GM21619 (cell line): ENCODE measurements around the gene MICAL1.
A peak's percentile ranks its signal among the peaks of the same experiment; 100 is the strongest.

Source experiments
- ATAC-seq: cut with Tn5 transposase; IDR thresholded peaks from one replicate; pipeline ENCODE4 v1.9.1; 2021; ENCODE audit not compliant: unreplicated experiment

MICAL1 gene

DNA sequence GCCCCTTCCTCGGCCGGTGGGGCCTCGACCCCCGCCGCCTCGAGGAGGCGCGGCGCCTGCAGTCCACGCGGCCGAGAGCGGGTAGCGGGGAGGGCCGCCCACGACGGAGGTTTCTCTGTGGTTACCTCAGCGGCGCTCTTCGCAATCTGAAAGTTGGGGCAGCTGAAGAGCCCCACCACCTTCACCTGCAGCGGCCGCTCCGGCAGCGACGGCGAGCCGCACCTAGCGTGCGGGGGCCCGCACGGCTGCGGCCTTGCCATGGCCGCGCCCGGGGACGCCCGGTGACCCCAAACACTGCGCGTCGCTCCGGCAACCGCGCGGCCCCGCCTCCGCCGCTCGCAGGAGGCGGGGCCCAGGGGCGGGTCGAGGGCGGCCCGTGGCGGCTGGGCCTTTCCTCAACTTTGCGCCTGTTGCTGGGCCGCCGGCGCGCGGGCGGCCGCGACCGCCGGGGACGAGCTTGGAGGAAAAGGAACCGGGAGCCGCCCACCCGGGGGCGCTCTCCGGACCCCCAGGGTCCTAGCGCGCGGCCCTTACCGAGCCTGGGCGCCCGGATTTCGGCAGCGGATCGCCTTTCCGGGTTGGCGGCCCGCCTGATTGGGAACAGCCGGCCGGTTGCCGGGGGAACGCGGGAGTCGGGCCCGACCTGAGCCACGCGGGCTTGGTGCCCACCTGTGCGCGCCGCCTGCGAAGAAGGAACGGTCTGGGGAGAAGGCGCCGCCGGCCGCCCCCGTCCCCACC lies 15.1 kb downstream of the MICAL1 start, which contains the start of the genes PPIL6 and SMPD2:
Gene PPIL6 (minus strand): TSS at position 298 of the 738 bp plus-strand sequence. CDS start 38 bp downstream, at position 260.
Gene SMPD2 (plus strand): TSS at position 394 of the 738 bp plus-strand sequence. CDS start 398 bp downstream, outside the sequence.
- peak; percentile 88 for ATAC-seq

- no peak for ATAC-seq
These were observed 19.5 kb downstream of the MICAL1 start for GRCh38 chr6:109436041-109436440.

DNA sequence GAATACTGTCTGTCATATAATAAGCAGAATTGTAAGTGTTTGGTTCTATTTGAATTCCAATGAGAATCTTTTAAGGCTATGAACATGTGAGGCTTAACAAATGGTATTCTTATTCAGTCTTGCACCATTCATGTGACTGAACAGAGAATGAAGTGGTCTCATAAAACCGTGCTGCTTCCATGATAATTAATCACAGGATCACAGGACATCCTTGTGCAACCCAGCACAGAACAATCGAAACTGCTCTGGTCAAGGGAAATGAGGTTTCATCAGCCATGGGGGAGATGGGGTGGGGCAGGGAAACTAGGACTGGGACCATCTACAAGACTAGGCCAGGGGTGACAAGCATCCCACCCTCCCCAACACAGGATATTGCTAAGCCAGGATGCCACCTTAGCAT lies 21.1 kb downstream of the MICAL1 start:
- no peak for ATAC-seq

GRCh38 chr6:109429496-109429895 lies 26.1 kb downstream of the MICAL1 start:
- ATAC-seq: no peak

DNA sequence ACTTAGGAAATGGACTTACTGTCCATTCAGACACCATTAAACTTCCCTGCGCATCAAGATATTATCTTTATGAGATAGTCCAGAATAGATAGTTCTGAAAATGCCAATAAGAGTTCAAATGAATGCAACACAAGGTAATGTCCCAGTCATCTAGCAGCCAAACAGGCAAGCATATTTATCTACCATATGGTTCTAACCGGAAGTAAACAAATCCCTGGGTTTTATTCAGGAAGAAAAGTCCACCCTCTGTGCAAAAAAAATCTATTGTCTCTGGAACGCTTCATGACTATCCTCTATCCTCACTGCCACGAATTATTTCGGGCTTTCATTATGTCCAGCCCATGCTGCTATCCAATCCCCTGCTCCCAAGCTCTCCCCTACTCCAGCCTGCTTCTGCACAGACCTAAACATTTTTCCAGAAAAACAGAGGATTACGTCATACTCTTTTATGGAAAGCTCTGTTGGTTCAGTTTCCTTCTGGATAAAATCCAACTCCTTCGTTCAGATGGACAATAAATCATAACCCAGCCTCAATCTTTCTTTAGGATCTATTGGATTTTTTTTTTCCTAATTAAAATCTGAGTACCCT lies 26.6 kb downstream of the MICAL1 start:
- no peak for ATAC-seq

DNA sequence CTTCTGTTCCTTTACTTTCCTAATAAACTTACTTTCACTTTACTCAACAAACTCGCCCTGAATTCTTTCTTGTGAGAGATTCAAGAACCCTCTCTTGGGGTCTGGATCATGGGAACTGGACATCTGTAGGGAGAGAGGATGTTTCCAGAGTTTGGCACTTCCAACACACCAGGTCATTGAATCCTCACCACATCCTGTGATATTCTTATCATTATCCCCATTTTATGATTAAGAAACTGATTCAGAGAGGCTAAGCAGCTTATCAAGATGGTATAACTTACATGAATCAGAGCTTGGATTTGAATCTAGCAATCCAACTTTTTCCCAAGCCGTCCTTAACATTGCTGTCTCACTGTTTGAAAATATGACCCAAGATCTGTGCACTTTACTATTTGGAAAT lies 30.6 kb downstream of the MICAL1 start:
- no peak for ATAC-seq

DNA sequence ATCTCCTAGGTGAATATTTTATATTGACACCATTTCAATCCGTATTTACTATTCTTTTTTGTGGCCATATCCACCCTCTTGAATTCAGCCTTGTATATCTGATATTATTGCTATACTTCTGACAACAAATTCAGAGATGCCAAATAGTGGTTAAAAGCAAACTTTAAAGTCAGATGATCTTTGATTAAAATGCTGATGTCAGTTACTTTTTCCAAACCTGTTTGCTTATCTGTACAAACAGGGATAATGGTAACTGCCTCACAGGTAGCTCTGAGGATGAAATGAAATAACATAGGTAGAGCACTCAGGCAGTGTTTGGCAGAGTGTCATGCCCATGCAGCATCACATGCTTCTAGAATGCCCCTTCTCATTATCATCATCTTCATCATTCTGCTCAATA lies 34.4 kb downstream of the MICAL1 start:
- no peak for ATAC-seq

- ATAC-seq: no peak
These were observed 34.8 kb downstream of the MICAL1 start for GRCh38 chr6:109420751-109421150.

- no peak for ATAC-seq
These were observed 37.9 kb downstream of the MICAL1 start for GRCh38 chr6:109417646-109418045.

DNA sequence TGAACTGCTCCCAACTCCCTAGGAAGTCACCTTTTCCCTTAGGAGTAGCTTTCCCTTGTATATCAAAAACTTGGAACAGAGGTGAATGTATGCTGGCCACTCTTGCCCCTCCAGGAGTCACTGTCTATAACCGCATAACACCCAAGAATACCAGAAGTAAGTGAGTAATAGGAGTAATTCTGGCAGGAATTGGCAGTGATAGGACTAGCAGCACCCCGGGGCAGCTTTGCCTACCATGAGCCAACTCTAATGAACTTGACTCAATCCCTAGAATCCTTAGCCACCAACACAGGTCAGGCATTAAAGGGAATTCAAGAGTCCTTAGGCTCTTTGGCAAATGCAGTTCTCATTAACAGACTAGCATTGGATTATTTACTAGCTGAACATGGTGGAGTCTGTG lies 44.5 kb downstream of the MICAL1 start:
- ATAC-seq: no peak

- no peak for ATAC-seq
These were observed 49.4 kb downstream of the MICAL1 start for GRCh38 chr6:109406196-109406595.

GRCh38 chr6:109397020-109397419 lies 58.6 kb downstream of the MICAL1 start:
- ATAC-seq: no peak

DNA sequence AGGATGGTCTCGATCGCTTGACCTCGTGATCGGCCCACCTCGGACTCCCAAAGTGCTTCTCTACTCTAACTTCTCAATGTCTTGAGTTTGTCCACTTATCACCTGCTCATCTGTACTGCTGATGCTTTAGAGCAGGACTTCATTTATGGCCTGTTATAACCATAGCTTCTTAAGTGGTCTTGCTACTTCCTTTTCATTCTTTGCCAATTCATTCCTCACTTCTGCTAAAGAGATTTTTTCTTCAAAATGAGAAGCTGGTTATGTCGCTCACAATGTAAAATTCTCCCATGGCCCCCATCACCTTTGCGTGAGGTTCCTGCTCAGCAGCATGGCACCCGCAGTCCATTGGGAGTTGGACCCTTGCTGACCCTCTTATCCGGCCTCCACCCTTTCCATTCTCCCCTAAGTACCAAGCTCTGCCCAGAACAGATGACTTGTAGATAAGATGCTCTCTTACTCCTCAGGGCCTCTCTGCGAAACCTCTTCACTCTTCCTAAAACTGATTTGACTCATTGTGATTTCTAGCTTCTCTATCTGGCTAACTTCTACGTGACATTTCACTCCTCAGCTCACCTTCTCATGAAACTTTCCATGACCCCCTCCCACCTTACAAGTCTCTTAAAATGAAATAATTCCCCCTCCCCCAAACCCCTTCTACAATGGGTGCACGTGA lies 59.4 kb downstream of the MICAL1 start:
- no peak for ATAC-seq
